GM19025 (cell line): ENCODE data around the gene ZNF354C.

Source experiments
- ATAC-seq: cut with Tn5 transposase; IDR thresholded peaks from one replicate; pipeline ENCODE4 v1.9.1; 2021; ENCODE audit warnings: mild to moderate bottlenecking, low read depth, moderate library complexity; ENCODE audit not compliant: unreplicated experiment

Gene ZNF354C

DNA sequence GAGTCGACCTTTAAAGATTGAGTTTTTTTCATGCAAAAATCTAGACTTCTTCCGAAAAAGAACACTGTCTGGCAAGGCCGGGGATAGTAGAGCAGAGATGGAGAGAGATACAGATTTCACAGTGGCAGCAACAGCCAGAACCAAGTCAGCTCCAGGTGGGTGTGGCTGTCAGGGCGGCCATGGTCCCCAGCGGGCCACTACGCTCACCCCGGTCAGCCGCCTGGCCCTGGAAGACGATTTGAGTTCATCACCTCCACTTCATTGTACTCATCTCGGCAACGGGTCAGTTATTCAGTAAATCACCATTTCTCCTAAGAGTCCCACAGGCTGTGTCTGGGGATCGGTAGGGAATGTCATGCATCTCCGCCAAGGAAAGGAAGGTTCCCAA is 53.0 kb downstream of the ZNF354C start:
- ATAC-seq = no peak

DNA sequence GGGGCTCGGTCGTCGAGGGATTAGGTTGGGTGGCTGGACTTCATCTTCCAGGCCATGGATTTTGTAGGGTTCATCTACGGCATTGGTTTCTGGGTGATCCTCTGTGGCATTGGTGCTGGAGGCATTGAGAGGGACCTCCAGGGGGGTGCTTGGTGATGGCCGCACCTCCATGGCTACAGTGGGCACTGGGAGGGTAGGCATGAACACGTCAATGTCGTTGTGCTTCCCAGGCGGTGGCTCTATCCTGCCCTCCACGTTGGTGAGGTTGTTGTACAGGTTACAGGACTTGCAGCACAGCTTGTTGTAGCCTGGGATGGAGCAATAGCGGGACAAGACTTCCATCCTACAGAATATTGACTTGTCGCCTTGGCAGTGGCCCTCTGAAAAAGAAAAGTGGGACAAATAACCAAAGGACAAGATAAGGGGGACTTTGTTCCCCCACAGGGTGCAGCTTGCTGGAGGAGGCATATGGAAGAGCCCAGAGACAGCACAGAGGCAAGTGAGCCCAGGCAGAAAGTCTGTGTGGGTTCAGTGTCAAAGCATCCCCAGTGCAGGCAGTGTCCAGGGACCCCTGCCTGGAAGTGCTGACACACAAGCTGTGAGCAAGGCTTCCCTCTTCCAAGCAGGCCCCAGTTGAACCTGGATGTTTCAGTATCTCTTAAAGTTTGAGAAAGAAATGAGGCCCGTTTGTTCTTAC is 53.9 kb downstream of the ZNF354C start:
- no peak for ATAC-seq

DNA sequence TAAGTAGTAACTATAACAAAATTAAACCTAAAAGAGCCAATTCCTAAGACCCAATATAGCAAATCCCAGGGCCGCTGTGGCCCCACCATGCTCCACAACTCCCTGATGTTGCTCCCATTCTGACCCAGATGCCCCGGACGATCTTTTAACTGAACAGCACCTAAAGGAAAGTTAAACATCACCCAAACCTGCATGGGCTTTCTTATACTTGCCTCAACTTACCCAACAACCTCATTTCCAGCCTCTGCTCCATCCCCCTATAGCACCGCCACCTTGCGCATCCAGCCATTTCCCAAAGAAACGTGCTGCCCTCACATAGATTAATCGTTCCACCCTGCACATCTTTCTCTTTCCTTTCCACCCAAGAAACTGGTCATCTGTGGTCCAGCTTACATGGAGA is 54.6 kb downstream of the ZNF354C start:
- ATAC-seq = no peak

DNA sequence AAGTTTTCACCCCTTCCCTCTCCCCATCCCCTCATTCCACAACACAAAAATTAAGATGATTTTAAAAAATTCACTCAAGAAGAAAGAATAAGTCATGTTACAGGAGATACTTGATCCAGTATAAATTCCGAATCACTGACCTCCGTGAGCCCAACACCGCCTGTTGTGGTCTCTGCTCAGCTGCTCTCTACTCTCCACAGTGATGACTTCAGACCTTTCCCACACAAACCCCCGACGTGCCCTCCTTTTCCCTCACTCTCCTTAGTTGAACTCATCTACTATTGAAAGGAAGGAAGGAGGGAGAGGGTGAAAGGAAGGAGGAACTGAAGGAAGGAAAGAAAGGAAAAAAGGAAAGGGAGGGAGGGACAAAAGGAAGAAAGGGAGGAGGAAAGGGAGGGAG is 55.1 kb downstream of the ZNF354C start:
- ATAC-seq = no peak

DNA sequence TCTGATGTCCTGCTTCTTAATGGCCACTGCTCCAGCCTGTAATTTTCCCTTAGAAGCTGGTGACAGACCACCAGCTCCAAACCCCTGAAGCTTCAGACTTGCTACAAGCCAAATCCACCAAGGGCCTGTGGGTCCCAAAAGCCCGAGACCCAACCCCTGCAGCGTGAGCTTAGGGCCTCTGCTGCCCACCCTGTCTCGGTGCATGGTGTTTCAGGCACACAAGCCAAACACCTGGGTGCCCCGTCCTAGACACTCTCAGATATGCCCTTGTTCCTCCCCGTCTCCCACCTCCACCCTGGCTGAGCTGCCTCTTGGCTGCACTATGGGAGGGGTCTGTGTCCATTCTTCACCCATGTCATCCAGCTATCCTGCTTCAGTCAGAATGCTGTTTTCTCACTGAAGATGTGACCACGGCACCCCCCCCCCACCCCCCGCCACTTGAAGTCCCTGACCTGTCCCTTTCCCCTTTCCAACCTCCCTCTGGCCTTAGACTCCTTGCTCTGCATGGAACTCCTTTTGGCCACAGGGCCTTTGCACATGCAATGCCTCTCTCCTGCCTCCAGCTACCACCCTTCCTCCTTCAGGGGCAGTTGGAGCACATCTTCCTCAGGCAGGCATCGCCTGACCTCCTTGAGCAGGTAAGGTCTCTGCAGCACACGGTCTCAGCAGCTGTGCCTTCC is 55.8 kb downstream of the ZNF354C start:
- no peak for ATAC-seq

DNA sequence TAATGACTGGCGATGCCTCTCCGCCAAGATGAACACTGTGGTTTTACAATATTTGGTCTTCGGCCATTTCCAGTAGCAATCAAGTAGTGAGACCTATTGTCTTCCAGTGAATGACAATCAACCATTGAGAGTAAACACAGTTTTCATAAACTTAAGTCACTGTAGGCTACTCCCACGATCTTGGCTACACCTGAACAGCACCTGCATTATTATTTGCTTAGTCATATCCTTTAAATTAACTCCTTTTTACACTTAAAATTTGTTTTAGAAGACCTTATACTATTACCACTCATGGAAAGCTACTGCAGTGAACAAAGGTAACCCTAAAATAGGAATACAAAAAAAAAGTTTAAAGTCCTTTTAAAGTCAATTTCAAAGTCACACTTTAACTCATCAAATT is 58.2 kb downstream of the ZNF354C start:
- ATAC-seq = no peak

DNA sequence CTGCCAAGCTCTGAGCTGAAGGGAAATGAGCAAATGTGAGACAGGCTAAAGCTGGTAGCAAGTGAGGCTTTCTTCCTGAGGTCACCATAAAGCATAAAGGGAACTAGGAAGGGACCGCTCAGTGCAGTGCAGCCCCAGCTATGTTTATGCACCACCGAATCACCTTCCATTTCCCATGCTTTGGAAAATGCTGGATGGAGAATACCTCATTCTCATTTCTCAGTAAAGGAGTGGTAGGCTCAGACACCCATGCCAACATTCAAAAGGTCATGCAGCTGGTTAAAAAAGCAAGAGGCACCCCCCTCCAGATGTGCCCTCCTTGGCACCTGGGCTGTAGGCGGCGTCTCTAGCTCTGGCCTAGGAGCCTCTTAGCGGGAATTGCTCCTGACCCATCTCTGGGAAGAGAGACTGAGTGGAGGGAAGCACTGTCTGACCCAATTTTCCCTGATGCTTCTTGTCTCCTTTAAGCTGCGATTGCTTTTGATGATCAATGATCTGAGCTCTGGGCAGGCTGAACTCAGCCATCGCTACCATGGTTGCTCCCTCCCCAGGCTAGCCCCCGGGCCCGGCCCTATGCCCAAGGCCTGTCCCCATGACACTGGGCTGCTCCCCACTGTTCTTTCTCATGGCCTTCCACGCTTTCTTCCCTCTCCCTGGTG is 58.7 kb downstream of the ZNF354C start:
- ATAC-seq = no peak

DNA sequence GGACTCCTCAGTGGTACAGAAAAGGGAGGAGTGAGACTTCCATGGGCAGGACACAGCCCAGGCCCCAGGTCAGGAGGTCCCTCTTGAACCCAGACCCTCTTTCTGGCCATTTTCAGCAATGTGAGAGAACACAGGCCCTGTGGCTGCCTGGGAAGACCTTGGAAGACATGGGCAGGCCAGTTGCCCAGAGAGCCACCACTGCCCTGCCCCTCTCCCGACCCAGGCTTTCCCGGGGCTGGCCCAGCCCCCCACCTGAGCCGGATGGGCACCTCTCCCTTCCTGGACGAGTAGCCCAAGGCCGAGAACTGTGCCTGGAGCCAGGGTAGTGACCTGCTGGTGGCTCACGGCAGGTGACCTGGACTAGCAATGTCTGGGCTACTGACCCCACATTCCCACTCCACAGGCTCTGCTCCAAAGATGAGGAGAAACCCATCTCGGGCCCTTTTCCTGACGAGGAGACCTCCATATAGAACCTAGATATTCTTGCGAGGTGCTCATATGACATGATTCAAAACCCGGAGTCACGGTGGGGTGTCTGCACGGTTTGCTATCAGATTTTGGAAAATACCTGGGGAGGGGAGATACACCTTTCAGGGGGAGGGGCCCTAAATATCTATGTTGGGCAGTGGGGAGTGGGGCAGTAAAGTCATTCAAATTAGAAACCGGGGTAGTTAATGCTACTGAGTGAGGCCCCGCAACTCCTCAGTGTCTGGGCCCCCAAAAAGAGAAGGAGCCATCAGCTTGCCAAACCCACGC is 59.4 kb downstream of the ZNF354C start:
- ATAC-seq = no peak

DNA sequence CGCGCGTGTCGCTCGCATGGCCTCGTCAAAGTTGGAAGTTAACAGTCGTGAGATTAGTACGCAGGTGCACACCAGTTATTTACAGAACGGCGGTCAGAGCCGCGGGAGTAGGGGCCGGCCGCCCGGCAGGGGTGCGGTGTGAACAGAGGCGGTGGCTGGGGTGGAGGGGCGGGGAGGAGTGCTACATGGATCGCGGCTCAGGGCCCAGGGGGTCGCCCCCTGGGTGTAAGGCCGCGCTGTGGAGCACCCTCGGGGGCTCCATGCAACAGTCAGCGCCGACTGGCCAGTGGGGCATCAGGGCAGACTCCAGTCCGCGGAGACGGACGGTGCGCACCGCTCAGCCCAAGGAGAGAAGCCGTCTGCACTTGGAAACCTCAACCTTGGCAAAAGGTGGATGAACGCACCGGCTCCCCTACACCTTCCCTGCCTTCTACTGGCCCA is 60.3 kb downstream of the ZNF354C start:
- no peak for ATAC-seq

DNA sequence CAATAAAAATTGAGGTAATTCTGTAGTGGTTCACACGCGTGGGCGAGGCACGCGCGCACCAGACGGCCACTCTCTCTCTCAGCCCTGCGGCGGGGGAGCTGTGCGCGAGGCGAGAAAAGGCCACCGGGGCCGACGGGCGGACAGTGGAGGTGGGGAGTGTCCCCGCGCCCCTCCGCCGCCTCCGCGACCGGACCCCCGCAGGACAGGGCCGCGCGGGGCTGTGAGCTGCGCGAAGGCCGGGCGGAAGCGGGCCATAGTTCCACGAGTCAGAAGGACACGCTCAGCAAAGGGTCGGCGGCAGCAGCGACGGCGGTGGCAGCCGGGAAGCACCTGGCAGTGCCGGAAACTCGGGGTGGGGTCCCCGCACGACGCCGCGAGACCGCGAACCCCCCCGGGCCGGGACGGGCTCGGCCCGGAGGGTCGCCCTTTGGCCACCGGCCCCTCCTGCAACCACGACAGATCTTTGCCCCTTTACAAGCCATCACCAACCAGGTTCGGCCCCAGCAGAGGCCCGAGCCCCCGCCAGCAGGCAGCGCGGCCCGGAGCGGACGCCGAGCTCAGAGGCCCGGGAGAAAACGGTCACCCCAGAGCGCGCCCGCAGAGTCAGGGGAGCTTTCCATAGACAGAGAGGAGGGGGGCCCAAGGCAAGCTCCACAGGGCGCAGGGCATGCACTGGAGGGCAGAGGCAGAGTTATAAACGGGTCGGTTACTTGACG is 60.9 kb downstream of the ZNF354C start:
- no peak for ATAC-seq

DNA sequence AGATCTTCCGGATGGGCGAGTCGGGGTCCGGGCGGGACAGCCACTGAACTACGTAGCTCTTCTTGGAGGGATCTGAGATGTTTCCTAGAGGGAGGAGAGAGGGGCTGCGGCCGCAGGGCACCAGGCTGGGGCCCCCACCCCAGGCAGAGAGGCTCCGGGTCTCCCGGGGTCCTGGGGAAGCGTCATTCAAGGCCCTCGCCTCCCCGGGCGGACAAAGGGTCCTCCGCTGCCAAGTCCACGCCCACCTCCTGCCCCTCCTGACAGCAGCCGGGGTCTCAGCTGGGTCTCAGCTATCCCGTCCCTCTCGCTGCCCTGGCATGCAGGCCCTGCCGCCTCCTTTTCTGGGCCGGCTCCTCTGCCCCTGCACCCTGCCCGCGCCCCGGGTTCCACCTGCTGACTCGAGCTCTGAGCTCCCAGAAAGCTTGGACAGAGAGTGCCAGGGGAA is 61.5 kb downstream of the ZNF354C start:
- ATAC-seq = no peak

DNA sequence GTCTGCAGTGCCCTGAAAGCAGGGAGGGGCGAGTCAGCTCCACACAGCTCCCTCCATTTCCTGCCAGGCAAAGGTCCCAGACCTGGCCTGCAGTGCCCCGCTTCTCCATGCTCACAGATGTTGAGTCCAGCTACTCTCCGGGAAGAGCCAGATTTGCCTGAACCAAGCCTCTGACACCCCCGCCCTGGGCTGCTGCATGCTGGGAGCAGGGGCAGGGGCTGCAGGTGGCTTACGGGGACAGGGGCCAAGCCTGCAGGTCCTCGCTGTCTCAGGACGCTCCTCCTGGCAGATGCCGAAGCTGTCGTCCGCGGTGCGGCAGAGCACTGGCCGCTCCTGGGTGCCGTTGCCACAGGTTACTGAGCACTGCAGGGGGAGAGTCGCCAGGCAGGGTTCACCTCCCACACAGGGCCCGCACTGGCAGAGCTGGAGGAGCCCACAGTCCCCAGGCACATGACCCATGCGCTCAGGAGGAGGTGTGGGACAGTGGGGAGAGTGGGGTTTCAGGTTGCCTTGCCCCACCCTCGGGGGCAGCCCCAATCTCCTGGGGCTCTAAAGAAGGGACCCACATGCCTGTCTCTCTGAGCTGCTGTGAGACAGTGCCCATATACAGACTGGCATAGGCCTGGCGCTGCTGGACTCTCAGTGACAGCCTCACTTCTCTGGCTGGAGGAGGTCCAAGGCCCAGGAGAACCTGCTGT is 62.4 kb downstream of the ZNF354C start:
- ATAC-seq = no peak

DNA sequence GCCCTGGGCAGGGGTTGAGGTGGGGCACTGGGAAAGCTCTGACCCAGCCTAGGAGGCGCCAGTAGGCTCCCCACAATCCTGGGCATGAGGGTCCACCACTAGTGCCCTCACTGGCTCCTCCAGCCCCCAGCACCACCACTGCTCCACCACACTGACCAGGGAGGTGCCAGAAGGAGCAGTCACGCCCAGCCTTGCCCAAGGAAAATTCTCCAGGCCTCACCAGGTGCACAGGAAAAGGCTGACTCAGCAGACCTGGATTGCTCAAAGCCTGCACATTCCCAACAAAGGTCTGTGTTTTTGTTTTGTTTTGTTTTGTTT is 62.9 kb downstream of the ZNF354C start:
- ATAC-seq = no peak

DNA sequence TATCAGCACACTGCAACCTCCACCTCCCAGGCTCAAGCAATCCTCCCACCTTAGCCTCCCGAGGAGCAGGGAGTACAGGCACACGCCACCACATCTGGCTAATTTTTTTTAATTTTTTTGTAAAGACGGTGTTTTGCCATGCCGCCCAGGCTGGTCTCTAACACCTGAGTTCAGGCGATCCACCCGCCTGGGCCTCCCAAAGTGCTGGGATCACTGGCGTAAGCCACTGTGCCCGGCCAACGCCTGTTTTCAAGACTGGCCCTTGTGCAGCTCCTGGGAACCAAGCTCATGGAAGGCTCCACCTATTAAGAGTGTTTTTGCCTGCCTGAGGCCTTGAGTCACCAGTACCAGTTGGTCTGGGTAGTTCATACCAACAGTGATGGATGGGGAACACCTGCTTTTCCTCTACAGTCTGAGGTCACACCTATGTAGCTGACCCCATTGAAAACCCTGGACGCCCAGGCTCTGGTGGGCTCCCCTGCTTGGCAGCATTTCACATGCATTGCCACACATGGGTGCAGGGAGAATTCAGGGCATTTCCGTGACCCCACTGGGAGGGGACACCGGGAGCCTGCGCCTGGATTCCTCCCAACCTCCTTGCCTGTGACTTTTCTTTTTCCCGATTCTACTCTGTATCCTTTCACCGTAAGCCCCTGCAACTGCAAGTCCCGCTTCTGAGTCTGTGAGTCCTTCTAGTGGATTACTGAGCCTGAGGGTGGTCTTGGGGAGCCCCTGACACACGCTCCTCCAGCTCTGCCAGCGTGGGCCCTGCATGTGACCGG is 63.5 kb downstream of the ZNF354C start:
- no peak for ATAC-seq

DNA sequence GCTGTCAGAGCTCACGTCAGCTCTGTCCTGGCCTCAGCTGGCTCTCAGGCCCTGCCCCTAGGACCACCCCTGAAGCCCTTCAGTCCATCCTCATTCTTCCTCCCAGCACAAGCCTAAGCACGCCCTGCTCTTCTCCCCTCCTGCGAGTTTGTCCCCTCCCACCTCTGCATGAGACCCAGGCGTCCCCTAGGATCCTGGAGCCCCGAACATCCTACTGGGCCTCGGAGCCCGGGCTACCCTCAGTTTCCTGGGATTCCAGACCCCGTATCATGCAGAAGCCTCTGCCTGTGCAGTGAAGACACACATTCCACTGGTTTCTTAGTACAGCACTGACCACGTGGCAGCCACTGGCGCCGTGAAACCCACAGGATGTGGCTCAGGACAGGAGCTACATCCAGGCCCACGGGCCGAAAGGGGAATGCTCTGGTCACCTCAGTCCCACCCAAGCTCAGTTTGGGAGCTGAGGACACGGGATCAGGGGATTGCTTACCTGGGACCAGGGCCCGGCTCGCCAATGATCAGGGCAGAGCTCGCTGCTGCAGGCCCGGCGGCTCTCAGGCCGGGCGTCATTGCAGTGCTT is 64.2 kb downstream of the ZNF354C start:
- no peak for ATAC-seq

DNA sequence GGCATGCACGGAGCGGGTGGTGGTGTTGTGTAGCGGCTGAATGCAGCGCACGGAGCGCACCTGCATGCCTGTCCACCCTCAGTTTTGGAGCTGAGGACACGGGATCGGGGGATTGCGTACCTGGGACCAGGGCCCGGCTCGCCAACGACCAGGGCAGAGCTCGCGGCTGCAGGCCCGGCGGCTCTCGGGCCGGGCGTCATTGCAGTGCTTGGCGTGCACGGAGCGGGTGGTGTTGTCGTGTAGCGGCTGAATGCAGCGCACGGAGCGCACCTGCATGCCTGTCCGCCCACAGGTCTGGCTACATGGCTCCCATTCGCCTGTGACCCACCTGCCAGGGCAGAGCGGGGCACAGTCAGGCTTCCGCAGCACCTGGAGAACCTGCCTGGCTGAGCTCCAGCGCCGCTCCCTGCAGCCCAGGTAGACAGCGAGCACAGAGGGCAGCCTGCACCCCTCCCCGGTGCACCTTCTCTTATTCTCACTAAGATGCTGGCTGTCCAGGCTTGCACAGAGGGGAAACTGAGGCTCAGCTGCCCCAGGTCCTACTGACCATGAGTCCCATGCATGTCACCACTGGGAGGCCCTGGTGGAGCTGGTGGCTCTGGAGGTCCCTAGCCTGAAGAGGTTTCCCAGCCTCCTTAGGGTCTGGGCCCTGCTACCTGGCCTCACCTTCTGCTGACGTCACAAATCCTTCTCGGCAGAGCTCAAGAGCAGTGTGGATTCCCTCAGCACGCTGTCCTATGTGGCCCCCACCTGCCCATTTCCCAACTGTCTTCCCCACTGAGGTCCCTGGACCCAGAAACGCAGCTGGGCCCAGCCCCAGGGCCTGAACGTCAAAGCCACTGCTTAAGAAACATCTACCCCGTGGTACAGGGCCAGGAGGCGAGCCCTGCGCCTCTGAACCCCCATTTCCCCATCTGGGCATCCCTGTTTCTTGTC is 64.9 kb downstream of the ZNF354C start:
- no peak for ATAC-seq

DNA sequence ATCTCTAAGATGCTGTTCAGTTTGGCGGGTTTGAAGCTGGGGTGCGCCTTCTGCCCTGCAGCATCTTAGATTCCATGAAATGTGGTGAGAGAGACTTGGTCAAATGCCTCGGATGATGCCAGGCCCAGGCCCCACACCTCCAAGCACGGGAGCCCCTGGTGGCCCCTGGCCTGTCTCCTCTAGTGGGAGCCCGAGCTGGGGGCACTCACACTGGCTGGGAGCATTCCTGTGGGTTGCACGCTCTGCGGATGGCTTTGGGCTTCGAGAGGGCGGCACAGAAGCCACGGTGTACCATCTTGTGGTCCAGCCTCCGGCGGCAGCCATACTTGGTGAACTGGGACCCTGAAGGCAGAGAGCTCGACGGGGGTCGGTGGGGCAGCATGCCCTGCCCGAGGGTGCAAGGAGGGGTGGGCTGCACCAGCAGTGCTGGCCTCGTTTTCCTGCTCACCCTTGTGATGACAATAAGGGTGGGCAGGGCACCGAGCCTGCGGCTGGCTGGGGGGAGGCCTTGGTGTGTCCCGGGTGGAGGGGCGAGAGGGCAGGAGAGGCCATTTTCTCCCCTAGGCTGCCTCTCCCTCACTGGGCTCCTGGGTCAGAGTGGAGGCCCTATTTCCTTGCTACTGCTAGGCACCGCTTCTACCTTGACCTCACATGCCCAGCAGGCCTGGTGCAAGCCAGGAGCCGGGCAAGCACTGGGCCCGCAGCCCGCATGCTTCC is 65.8 kb downstream of the ZNF354C start:
- no peak for ATAC-seq
